ENCODE data around the gene SIRT6. TPM values are rescaled to one million over a fixed set of nuclear protein-coding genes. Genes with fewer than 3 reads are reported as not detected.

The SIRT6 gene
- total and polyA plus RNA-seq, 2 donors (not counting 3 experiments of a cell fraction or from before 2014, with no cell fraction given), result 26.9 to 36.6 TPM

DNA sequence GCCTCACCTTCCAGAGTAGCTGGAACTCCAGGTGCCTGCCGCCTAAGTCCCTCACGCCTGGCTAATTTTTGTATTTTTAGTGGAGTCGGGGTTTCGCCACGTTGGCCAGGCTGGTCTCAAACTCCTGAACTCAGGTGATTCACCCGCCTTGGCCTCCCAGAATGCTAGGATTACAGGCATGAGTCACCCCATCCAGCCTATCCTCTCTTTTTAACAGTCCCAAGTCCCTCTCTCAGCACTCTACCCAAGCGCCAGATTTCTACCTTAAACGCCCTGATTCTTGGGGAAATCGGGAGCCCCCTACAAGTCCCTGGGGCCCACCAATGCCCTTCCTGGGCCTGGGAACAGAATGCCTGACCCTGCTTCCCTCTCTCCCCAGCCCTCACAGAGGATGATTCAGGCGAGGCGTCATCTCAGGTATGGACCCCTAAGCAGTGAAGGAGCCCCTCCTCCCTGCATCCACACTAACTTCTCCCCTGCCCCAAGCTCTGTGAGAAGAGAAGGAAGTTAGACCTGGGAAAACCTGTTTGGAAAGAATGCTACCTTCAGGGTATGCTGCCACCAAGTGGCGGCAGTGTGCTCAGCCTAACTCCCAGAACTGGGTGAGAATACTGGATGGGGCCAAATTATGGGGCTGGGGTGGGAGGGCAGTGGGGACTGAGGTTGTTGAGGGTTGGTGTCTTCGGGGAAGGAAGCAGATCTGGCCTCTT is 26.2 kb upstream of the SIRT6 start:
- TF ChIP-seq GATA2 (IDR thresholded peaks at IDR 0.05; ENCODE audit: insufficient read depth, insufficient read length, low read depth, low read length) (no peak), MYC (IDR thresholded peaks at IDR 0.05; ENCODE audit: low read depth, low read length) (no peak), JUN (IDR thresholded peaks at IDR 0.05; ENCODE audit: borderline replicate concordance, insufficient read depth, insufficient read length, low read depth) (peak; percentile 11), POLR2AphosphoS5 (IDR thresholded peaks at IDR 0.05; ENCODE audit: insufficient read depth, low read depth, low read length) (no peak)
- TF ChIP-seq, protein P1, sequence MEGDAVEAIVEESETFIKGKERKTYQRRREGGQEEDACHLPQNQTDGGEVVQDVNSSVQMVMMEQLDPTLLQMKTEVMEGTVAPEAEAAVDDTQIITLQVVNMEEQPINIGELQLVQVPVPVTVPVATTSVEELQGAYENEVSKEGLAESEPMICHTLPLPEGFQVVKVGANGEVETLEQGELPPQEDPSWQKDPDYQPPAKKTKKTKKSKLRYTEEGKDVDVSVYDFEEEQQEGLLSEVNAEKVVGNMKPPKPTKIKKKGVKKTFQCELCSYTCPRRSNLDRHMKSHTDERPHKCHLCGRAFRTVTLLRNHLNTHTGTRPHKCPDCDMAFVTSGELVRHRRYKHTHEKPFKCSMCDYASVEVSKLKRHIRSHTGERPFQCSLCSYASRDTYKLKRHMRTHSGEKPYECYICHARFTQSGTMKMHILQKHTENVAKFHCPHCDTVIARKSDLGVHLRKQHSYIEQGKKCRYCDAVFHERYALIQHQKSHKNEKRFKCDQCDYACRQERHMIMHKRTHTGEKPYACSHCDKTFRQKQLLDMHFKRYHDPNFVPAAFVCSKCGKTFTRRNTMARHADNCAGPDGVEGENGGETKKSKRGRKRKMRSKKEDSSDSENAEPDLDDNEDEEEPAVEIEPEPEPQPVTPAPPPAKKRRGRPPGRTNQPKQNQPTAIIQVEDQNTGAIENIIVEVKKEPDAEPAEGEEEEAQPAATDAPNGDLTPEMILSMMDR (IDR thresholded peaks at IDR 0.05; ENCODE audit: extremely low read depth in 1 of 2, insufficient read depth in 1 of 2, low read depth in 1 of 2, low read length in 2 of 2), result peak; percentile 37 to 74
- Histone ChIP-seq H4K20me1 (replicated peaks; ENCODE audit: control insufficient read depth, extremely low read depth, insufficient read depth, low read length) (no peaks in the 10 kb centered on the region), H3K4me3 (replicated peaks in 1 of 3; ENCODE audit: insufficient read depth in 1 of 3, low read depth in 1 of 3, low read length in 3 of 3) (no peak overlapping the region), H3K79me2 (ENCODE audit: control insufficient read depth, insufficient read depth, low read length) (no peaks in the 10 kb centered on the region), H3K36me3 (ENCODE audit: control insufficient read depth in 2 of 2, extremely low read depth in 1 of 2, insufficient read depth in 2 of 2, low read length in 2 of 2) (no peaks in the 10 kb centered on the region), H3K9me1 (replicated peaks; ENCODE audit: control insufficient read depth, extremely low read depth, insufficient read depth, low read length) (no peaks in the 10 kb centered on the region), H3K9me3 (replicated peaks; ENCODE audit: control insufficient read depth, insufficient read depth, low read length) (no peaks in the 10 kb centered on the region), H3K4me1 (ENCODE audit: control insufficient read depth, extremely low read depth, insufficient read depth, low read length) (no peaks in the 10 kb centered on the region), H3K9ac (replicated peaks; ENCODE audit: extremely low read depth, insufficient read depth, low read length) (no peak overlapping the region), H3K4me2 (ENCODE audit: insufficient read depth, low read length) (no peak overlapping the region), H2AFZ (ENCODE audit: low read depth, low read length) (no peak overlapping the region), H3K27me3 (ENCODE audit: control insufficient read depth in 2 of 2, insufficient read depth in 2 of 2, low read length in 2 of 2) (no peaks in the 10 kb centered on the region), H3K27ac (ENCODE audit: insufficient read depth, low read depth, low read length) (no peak overlapping the region)
- dilution Hi-C loops (cut with MboI; ENCODE audit: extremely low pct_ligation_motif_present, low sequenced_read_pairs), result no loop called here
- intact Hi-C loops (cut with micrococcal nuclease), result no loop called here
- POLR2A ChIA-PET, result no interaction called here
- FAIRE-seq (peak; percentile 80), DNase-seq (ENCODE audit: low read depth, low spot score) (no peak)
- no TSS peak for BruUV-seq (replicated peaks)
- CTCF ChIA-PET, result interaction anchor here (0.6 to 2.2 kb wide), 9 partner anchors 11 to 221 kb away, joined by 3 to 14 read pairs (median 4); partner anchors contain the start of gene EBI3

Data from endothelial cell of umbilical vein (primary cell).